ENCODE data around the gene PPM1H.

Gene PPM1H

DNA sequence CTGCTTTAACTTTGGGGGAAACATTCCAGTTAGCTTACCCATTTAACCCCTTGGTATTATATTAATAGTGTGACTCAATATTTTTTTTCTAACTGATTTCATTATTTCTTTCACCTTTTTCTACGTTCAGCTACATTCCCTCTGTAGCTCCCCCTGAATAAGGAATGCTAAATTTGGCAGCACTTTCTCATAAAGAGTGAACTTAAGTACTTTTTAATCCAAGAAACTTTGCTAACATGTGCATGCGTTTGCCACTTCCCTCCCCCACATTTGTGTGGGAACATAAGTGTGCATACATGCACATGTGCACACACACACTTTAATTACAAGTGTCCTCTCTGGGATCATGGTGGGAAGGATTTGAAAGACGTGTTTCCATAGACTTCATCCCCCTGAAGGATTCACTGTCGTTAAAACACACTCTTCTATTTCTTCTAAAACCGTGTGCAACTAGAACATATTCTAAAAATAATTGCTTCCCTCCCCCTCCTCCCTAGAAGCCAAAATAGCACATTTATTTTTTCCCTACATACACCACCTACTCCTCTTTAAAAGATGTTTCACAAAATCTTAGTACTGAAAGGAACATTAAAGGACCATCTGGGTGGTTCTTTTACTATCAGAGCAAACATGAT, 142.6 kb downstream of the PPM1H start:
- no peak for DNase-seq

GRCh38 chr12:62789851-62790250, 145.1 kb downstream of the PPM1H start:
- no peak for DNase-seq

GRCh38 chr12:62787611-62788010, 147.3 kb downstream of the PPM1H start:
- DNase-seq = no peak

DNA sequence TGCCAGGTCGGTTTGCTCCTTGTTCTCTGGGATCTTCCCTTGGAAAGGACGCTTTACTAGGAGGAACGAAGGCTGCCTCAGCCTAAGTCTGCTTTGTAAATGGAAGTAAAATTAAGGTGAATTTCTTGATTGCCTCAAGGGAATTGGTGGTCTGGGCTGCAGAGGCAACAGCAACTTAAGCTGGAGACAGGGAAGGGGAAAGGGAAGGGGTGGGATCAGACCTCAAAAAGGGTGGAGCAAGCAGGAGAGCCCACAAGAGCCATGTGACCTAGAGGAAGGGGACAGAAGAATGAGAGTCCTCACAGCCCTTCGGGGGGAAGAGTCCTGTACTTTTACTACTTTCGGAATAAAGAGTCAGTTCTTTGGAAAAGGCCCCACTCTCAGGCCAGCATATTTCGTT, 147.9 kb downstream of the PPM1H start:
- no peak for DNase-seq

DNA sequence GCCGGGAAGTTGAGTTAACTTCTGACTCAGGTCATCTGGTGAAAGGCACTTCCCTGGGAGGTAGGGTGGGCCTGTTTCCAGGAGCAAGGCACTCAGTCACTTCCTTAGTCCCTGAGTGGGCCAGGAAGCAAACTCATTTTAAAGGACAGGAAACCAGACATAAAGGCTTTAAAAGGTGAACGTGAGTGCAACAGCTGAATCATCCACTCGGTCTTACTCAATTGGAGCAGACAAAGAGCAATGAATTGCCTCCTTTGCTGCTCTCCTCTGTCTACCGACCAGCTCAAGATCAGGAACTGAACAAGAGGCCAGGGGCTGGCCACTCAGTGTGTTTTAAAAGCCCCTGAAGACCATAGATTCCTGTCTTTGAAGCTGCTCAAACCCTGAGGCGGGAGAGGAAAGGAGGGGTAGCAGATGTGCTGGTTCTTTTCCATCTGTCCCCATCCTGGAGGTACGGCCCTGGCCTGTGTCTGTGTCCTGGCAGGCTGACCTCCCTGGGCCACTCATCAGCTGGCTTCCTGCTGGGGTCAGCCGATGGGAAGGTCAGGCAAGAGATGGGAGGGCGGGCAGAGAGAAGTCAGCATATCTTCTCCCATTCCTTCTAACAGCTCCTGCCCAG, 148.9 kb downstream of the PPM1H start:
- DNase-seq = peak; percentile 10

DNA sequence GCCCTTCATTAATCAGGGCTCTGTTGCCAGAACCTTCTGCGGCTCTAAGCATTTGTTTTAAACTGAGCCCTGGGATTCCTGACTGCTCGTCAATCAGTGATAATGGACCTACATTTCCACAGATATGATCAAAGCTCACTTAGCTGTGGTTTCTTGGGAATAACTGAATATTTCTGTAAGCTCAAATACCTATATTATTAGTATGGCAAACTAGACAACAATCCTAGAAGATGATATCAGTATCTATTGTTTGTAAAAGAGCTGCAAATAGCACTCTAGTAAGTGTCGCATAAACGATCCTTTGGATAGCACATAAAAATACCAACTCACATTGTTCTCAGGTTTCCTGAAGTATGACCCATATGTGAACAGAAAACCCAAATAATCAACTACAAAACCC, 150.4 kb downstream of the PPM1H start:
- no peak for DNase-seq

DNA sequence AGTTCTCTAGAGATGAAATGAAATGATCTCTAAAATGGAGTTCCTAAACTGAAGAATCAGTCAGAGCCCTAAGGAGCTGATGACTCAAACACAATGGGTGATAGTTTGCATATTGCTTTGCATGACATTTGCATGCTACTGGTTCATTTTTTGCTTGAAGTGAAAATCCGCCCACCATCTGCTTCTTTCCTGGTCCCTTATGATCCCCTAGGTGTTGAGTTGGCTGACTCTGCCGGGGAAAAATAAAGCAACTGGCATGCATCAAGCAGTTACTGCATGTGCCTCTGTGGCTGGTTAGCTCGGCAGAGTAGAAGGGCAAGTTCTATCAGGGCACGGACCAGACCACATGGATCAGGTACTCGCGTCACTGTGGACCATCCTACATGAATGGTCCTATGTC, 151.1 kb downstream of the PPM1H start:
- DNase-seq = no peak

DNA sequence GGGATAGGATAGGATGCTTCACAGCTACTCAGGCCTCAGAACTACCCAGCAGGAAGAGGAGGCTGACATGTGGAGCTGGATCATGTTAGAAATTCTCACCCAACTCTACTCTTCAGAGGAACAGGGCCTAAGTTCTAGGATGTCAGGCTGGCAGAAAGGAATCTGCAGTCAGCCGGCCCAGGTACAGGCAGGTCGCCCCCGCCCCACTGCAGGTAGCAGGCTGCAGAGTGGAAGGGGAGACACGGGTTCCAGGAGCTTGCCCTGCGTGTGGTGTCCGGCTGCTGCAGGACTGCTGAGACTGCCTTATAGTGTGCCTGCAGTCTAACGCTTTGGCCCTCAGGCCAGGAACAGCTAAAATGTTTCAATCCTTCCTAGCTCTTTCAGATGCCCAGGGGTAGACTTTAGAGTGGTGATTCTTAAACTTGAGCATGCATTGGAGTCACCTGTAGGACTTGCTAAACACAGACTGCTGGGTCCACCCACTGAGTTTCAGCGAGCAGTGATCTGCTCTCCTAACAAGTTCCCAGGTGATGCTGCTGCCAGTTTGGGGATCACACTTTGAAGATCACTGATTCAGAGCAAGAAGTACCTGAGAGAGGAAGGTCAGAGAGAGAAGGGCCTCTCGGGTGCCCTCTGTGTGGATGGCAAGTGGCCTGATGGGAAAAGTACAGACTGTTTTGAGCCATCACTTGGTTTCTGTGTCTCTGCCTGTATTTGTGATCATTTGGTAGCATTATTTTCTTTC, 153.6 kb downstream of the PPM1H start:
- no peak for DNase-seq

DNA sequence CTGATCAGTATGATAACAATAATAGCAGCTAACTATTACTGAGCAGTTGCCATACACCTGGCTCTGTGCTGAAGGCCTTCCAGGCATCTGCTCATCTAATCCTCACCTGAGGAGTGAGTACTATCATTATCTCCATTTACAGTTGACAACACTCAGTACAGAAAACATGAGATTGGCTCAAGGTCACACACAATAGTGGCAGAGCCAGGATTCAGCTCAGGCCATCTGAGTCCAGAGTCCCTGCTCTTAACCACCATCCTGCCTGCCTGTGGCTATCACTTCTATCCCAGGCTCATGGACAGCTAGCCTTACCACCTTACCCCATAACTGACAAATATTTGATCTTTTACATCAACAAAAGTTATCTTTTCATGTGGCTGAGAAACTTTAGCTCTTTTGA, 155.5 kb downstream of the PPM1H start:
- no peak for DNase-seq

GRCh38 chr12:62778187-62778586, 156.8 kb downstream of the PPM1H start:
- no peak for DNase-seq

GRCh38 chr12:62776997-62777396, 158.0 kb downstream of the PPM1H start:
- DNase-seq = no peak

- no peak for DNase-seq
Observed at GRCh38 chr12:62776575-62776974, 158.4 kb downstream of the PPM1H start.

DNA sequence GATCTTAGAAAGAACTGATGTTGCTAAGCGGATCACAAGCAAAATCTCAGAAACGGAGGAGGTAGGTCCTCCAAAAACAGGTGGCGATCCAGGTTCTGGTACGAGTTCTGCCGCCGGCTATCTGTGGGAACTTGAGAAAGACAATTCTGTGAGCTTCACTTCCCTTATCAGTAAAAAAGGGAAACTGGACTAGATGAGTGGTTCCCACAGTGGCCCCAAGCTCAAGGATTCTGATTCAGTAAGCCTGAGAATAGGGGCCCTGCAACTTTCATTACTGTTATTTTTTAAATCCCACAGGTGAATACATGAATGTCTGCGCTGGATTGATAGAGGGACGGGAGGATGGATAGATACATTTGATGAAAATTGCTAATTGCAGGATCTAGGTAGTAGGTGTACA, 160.2 kb downstream of the PPM1H start:
- no peak for DNase-seq

DNA sequence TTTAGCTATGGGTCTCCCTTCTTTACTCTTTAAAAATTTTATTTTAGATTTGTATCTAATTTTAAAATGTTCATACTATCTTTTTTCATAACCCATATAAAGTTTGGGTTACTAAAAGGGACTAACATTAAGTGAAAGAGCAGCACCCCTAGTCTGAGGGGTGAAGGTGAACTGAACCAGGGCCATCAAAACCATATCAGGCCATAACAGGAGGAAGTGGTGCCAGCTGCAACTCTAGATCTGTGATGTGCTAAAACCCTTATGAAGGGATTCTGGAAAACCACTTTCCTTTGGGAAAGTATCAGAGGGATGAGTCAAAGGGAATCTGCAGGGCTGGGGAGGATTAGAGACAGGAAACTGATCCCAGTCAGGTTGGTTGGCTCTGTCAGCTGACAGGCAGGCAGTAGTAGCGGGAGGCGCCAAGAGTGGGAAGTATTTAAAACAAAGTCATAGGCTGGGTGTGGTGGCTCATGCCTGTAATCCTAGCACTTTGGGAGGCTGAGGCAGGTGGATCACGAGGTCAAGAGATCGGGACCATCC, 162.5 kb downstream of the PPM1H start:
- DNase-seq = no peak

- no peak for DNase-seq
Observed at GRCh38 chr12:62771828-62772227, 163.1 kb downstream of the PPM1H start.

DNA sequence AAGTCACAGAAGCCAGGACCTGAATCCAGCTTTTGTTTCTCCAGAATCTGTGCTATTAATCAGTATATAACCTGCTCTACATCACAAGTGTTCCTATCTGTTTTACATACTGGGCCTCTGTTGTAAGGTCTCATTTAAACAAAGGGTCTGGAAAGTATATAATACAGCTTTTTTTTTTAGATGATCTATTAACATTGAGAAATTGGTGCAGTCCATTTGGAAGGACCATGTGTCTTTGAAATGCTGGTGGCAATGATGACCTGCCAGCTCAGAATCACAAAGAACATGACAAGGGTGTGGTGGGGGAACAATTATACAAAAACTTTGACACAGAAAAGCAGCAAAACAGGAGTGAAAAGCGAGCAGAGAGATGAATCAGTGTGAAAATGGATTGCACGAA, 164.6 kb downstream of the PPM1H start:
- no peak for DNase-seq

DNA sequence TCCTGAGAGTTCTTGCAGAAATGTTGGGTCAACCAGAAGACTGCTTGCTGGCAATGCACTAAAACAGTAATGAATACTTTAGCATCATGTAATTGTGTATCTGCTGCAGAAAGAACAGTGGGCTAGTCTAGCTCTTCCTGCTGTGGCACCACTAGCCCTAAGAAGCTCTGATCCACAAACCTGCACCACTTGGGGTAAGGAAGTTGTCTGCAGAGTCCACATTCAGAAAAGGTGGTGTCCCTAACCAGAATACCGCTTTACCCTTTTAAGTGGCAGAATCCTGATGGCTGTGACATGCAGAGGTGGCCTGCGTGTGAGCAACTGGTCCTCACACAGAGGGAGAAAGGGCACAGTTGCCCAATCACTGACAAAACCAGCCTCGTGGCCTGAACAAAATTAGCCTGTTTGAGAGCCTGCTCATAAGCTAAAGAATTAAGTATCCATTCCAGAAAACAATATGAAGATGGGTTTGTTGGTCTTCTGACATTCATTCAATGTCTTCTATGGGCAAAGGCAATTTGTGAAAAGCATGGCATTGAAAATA, 165.8 kb downstream of the PPM1H start:
- no peak for DNase-seq

GRCh38 chr12:62767946-62768345, 167.0 kb downstream of the PPM1H start:
- no peak for DNase-seq

GRCh38 chr12:62767496-62767895, 167.5 kb downstream of the PPM1H start:
- no peak for DNase-seq

- DNase-seq = no peak
Observed at GRCh38 chr12:62766496-62766895, 168.5 kb downstream of the PPM1H start.

- DNase-seq = no peak
Observed at GRCh38 chr12:62763861-62764645, 170.9 kb downstream of the PPM1H start.

DNA sequence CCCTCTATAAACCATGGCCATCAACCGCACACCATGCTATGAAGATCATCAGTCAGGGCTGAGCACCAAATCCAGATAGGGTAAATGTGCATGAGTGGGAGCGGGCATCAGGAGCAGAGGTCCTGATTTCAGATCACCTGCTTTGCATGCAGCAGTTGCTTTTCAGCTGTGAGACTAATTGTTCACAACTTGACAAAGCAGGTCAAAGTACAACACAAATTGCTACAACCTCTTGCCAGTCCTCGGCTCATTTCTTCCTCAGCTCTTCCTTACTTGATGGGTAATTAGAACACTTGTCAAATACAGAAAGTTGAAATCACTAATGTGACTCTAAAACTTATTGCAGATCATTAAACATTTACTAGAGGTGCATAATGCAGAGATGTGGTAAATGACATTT, 171.6 kb downstream of the PPM1H start:
- DNase-seq = no peak

DNA sequence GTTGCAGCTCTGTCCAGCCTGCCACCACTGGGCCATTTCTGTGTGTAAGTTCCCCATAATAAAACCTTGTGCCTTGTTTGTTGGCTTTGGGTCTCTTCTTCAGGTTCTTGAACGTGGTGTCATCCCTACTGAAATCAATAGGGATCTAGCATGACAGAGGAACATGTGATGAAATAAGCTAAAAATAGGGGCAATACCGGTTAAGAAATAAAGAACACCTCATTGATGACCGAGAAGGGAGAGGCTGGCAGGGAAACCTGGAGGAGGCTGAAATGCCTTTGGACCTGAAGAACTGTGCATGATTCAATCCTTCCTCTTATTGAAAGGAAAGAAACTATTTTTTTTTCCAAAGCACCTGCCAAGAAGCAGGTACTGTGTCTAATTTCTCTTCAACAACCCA, 172.3 kb downstream of the PPM1H start:
- no peak for DNase-seq
